Measurements from ENCODE around the gene MPDU1.

- no peak for TF ChIP-seq CTCF (conservative IDR thresholded peaks at IDR 0.05; ENCODE audit: low read depth, low read length)
- no peak for TF ChIP-seq EZH2 (IDR thresholded peaks at IDR 0.05; ENCODE audit: borderline replicate concordance, low read depth, low read length, poor library complexity, severe bottlenecking)
These were observed 43.3 kb downstream of the MPDU1 start for GRCh38 chr17:7626956-7627249.
